NCI-H1105 (cell line): ENCODE data around the gene FRAS1.
"Not testable (repeated sequence)": the region's sequence is repeated elsewhere in the genome, so short reads cannot be mapped to it uniquely, and the experiment has no call there.

Source experiments
- DNase-seq: peaks from one replicate; lab custom pipeline; 2025; lab: John Stamatoyannopoulos, UW

The FRAS1 gene, protein sequence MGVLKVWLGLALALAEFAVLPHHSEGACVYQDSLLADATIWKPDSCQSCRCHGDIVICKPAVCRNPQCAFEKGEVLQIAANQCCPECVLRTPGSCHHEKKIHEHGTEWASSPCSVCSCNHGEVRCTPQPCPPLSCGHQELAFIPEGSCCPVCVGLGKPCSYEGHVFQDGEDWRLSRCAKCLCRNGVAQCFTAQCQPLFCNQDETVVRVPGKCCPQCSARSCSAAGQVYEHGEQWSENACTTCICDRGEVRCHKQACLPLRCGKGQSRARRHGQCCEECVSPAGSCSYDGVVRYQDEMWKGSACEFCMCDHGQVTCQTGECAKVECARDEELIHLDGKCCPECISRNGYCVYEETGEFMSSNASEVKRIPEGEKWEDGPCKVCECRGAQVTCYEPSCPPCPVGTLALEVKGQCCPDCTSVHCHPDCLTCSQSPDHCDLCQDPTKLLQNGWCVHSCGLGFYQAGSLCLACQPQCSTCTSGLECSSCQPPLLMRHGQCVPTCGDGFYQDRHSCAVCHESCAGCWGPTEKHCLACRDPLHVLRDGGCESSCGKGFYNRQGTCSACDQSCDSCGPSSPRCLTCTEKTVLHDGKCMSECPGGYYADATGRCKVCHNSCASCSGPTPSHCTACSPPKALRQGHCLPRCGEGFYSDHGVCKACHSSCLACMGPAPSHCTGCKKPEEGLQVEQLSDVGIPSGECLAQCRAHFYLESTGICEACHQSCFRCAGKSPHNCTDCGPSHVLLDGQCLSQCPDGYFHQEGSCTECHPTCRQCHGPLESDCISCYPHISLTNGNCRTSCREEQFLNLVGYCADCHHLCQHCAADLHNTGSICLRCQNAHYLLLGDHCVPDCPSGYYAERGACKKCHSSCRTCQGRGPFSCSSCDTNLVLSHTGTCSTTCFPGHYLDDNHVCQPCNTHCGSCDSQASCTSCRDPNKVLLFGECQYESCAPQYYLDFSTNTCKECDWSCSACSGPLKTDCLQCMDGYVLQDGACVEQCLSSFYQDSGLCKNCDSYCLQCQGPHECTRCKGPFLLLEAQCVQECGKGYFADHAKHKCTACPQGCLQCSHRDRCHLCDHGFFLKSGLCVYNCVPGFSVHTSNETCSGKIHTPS (N-terminal part only)

GRCh38 chr4:78057135-78057599, at the start of gene FRAS1:
TSS of gene FRAS1 (plus strand) at chr4:78057323. CDS start at chr4:78058010, 687 bp downstream.
- DNase-seq: peak; percentile 72

DNA sequence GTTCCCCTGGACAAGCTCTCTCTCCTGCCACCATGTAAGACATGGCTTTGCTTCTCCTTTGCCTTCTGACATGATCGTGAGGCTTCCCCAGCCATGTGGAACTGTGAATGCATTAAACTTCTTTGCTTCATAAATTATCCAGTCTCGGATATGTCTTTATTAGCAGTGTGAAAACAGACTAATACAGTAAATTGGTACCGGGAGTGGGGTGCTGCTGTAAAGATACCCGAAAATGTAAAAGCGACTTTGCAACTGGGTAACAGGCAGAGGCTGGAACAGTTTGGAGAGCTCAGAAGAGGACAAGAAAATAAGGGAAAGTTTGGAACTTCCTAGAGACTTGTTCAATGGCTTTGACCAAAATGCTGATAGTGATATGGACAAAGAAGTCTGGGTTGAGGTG, 46.1 kb upstream of the FRAS1 start:
- not testable (repeated sequence) for DNase-seq

DNA sequence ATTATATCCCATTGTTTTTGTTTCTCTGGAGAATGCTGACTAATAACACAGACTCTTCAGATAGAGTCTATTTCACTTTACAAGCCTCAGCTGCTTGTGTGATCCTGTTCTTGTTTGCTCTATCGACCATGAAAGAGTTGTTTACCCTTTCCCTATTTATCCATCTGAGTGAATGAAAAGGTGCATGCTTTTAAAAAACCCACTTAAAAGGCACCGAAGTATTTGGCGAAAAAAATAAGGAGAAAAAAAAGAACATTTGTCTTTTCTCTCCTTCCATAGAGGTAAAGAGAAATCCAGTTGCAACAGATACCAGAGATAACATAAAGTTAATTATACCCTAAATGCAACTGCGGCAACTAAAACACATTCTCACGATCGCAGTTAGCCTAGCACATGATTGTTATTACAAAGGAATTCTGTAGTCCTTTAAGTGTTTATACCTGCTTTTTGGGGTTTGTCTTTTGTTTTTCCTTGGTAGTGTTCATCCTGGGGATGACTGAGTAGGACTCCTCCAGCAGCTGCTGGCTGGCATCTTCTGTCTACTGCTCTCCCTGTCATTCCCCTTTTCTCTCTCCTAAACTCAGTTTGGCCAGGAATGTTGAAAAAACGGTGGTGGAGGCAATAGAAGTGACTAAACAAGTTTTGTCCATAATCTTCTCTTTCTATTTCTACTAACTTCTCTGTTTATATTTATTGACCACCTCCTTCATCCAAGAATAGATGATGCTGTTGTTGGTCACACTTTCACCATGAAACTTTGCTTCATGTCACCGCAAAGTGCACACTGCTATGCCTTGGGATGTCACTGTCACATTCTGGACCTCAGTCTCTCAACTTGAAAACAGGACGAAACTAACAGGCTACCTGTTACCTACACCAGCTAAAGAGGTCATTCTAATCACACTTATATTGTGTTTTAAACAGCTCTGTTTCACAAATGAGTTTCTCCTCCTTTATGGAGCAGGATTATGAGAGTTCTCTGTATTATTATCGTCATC, 41.9 kb upstream of the FRAS1 start:
- DNase-seq: peak; percentile 51

DNA sequence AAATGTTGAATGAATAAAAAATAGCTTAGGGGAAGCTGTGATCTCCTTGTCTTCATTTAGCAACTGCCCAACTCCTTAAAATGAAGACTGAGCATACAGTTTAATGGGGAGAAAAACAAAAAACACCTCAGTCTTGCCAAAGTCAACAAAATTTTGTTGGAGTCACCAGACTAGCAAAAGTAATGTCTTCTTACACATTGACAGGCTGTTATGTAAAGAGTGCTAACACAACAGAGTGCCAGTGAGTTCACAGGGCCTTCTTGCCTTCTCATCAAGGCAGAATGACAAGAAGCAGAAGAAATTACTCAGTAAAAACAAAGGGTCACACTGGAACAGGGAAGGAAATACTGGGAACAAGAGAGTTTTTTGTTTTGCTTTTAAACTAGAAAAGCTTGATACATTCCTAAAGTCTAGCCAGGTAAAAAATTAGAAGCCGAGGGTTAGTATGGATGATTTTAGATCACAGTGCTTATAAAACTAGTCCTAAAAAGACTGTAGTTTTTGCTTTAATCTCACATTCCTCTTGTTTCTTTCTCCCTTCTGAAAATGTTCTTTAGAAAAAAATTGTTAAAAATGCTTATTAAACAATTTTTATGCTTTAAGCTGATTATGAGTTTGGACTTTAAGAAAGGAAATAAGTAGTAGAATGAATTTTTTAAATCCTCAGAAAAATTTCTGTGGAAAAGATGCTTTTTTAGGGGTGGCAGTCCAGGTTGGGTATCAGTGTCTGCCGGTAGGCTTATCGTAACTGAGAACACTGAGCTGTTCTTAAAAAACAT, 38.7 kb upstream of the FRAS1 start:
- DNase-seq: no peak

DNA sequence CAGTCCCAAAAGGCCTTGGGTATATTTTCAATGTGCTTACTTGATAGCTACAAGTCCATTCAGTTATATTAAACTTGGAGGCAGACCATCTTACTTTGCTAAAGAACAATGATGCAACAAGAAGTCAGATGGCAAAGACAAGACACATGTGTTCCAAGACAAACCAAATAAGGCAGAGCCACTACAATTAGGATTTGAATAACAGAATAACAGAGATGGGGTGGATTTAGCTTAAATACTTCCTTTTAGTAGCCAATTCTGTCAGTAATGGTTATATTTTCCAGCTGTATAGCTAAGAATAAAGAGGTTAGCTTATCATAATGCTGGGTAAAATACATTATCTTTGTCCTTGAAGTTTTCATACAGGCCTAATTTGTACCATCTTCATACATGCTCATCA, 37.7 kb upstream of the FRAS1 start:
- DNase-seq: no peak

GRCh38 chr4:78020677-78021076, 36.4 kb upstream of the FRAS1 start:
- no peak for DNase-seq

- peak; percentile 28 for DNase-seq
Observed at GRCh38 chr4:78022517-78022916, 34.6 kb upstream of the FRAS1 start.

DNA sequence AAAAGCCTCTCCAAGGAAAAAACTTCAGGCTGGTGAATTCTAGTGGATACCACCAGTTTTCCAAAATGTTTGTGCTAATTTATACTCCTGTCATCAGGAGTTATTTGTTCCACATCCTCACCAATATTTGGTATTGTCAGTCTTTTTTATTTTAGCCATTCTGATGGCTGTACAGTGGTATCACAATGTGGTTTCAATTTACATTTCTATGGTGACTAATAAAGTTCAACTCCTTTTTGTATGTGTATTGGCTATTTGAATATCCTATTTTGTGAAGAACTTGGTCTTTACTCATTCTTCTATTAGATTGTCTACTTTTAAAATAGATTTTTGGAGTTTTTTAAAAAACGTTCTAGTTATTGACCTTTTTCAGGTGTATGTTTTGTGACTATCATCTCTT, 33.0 kb upstream of the FRAS1 start:
- no peak for DNase-seq

- no peak for DNase-seq
Observed at GRCh38 chr4:78024576-78025091, 32.5 kb upstream of the FRAS1 start.

DNA sequence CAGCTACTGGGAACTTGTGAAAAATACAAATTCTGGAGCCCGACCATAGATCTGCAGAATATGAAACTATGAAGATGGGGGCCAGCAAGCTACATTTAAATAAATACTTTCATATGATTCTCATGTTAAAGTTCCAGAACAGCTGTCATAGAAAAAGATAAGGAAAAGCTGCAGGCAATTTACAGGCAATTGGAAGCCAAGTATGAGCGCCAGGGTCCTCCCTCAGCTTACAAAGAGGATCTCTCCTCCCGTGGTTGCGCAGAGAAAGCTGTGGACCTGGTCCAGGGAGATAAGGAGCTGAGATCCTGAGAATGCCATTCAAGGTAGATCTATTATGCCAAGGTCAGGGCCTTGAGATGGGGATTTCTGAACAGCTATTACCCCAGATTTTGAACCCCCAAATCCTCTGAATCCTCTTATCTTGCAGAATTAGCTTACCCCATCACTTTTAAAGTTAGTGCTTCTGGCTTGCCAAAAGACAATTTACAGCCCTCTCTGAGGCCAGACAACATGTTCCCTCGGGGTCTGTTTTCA, 25.6 kb upstream of the FRAS1 start:
- no peak for DNase-seq

- DNase-seq: peak; percentile 89
Observed at GRCh38 chr4:78032446-78032845, 24.7 kb upstream of the FRAS1 start.

GRCh38 chr4:78032929-78033328, 24.2 kb upstream of the FRAS1 start:
- DNase-seq: no peak

DNA sequence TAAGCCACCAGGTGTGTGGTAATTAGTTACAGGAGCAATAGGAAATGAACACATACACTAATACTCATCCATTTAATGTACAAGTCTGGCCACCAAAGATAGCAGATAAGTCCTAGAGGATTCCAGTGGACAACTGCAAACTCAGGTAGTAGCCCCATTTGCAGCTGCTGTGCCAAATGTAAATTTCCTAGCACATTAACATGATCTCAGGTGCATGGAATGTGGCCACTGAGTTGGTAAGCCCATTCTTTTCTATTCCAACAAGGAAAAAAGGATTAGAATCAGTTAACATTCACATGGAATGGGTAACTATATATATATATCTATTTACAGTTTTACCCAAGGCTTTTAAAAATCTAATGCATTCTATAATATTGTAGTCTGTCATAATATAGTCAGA, 23.3 kb upstream of the FRAS1 start:
- no peak for DNase-seq

GRCh38 chr4:78038704-78039103, 18.4 kb upstream of the FRAS1 start:
- no peak for DNase-seq

GRCh38 chr4:78039678-78040077, 17.4 kb upstream of the FRAS1 start:
- DNase-seq: no peak

GRCh38 chr4:78040431-78040830, 16.7 kb upstream of the FRAS1 start:
- no peak for DNase-seq

- DNase-seq: no peak
Observed at GRCh38 chr4:78047366-78047765, 9.8 kb upstream of the FRAS1 start.

DNA sequence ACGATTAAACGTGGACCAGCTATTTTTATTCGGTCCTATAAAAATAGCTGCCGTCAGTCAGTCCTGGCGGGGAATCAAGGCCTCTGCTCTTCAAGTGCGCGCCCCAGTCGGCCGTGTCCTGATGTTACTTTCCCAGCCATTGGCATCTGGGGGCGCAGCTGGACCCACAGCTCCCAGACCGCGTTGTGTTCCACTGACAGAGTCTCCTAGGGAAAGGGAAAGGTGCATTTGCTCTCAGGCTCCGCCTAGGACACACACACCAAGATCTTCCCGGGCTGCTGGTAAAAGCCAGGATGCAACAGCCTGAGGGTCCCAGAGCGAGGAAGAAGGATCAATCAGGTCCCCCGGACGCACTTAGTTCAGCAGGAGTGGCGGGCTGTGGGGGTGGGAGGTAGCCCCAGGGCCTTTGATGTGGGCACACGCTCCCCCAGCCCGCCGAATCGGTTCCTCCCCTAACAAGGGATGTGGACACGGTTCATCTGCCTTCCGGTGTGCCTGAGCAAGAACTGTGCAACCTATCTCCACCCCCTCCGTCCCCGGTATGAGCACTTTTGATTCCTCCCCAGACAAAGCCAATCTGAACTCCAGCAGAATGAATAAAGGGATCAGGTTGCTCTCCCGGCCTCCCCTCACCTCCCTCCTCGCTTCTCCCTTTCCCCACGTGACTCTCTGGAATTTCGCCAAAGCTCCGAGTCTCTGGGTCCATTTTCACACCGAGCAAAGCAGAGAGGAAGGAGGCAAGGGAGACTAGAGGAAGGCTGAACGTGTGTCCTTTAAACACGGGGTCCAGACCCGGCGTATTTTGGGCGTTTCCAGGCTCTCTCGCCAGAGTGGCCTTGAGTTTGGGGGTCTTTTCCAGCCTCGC, 626 bp upstream of the FRAS1 start:
- DNase-seq: peak; percentile 96
